Fibroblast of lung (primary cell): ENCODE data around the gene ABHD10. TPM values are rescaled to one million over a fixed set of nuclear protein-coding genes. Genes with fewer than 3 reads are reported as not detected.

Experiments
- DNase-seq, 2 donors: peaks; one replicate each; pipeline versions ENCODE4 v3.0.0 to v3.0.0-alpha.2; 2010; ENCODE audit warnings: low read depth in 2 of 2
- H2AFZ ChIP-seq: 2 replicates; pipeline ENCODE4 v1.5.1; 2012; ENCODE audit warnings: low read length, control low read depth, inconsistent platforms
- H3K27ac ChIP-seq: 2 replicates; pipeline ENCODE4 v1.5.1; 2011; ENCODE audit warnings: low read length, control low read depth; ENCODE audit not compliant: insufficient read depth
- H3K27me3 ChIP-seq: 2 replicates; pipeline ENCODE4 v1.5.1; 2011; ENCODE audit warnings: mild to moderate bottlenecking, low read length; ENCODE audit not compliant: control insufficient read depth, insufficient read depth
- H3K36me3 ChIP-seq: 2 replicates; pipeline ENCODE4 v1.5.1; 2011; ENCODE audit warnings: low read length; ENCODE audit not compliant: control insufficient read depth, insufficient read depth
- H3K4me1 ChIP-seq: 2 replicates; pipeline ENCODE4 v1.5.1; 2011; ENCODE audit warnings: low read length; ENCODE audit not compliant: control insufficient read depth, insufficient read depth; ENCODE audit errors: extremely low read depth
- H3K4me2 ChIP-seq: 2 replicates; pipeline ENCODE4 v1.5.1; 2011; ENCODE audit warnings: low read length, control low read depth; ENCODE audit not compliant: insufficient read depth; ENCODE audit errors: extremely low read depth
- H3K4me3 ChIP-seq, 4 experiments: fragments of 200-600 bp in 1 of 4; sonication (generic) in 1 of 4; replicated peaks in 1 of 4; 2 replicates each; pipeline ENCODE4 v1.5.1; 2011 to 2016; ENCODE audit warnings: low read length in 4 of 4, low read depth in 3 of 4, mild to moderate bottlenecking in 3 of 4, control low read depth in 2 of 4, inconsistent platforms in 1 of 4, mixed read lengths in 1 of 4; ENCODE audit not compliant: insufficient read depth in 1 of 4; ENCODE audit errors: control extremely low read depth in 1 of 4
- H3K79me2 ChIP-seq: 2 replicates; pipeline ENCODE4 v1.5.1; 2012; ENCODE audit warnings: mild to moderate bottlenecking, low read length, inconsistent platforms; ENCODE audit not compliant: control insufficient read depth, insufficient read depth
- H3K9ac ChIP-seq: 2 replicates; pipeline ENCODE4 v1.5.1; 2011; ENCODE audit warnings: mild to moderate bottlenecking, low read length, control low read depth; ENCODE audit not compliant: insufficient read depth
- H3K9me3 ChIP-seq: 2 replicates; pipeline ENCODE4 v1.5.1; 2012; ENCODE audit warnings: low read depth, low read length; ENCODE audit not compliant: control insufficient read depth, insufficient read depth
- H4K20me1 ChIP-seq: 2 replicates; pipeline ENCODE4 v1.5.1; 2011; ENCODE audit warnings: low read length; ENCODE audit not compliant: control insufficient read depth, insufficient read depth; ENCODE audit errors: extremely low read depth
- EZH2 ChIP-seq: IDR thresholded peaks from 2 replicates; pipeline ENCODE4 v1.5.1; 2012; ENCODE audit warnings: low read length, control low read depth, mild to moderate bottlenecking; ENCODE audit errors: missing control alignments
- polyA plus RNA-seq, 2 donors: library from polyadenylated mRNA; depleted of rRNA in 1 of 2; stranded (reverse) in 1 of 2; unstranded in 1 of 2; fragments of >200 nt; gene quantifications; 2 replicates each; pipeline ENCODE4 v1.2.1, GENCODE V29; 2011 to 2012; ENCODE audit warnings: missing spikeins in 1 of 2
- total RNA-seq: library from RNA; depleted of rRNA; stranded (reverse); fragments of >200 nt; gene quantifications from 2 replicates; pipeline ENCODE4 v1.2.1, GENCODE V29; 2014
- TF ChIP-seq, protein P1 (sequence below), 2 donors: IDR thresholded peaks in 1 of 2; conservative IDR thresholded peaks in 1 of 2; 1 replicate in 1 of 2; 2 replicates in 1 of 2; pipeline ENCODE4 v1.5.1; 2011 to 2012; ENCODE audit warnings: low read length in 2 of 2, control low read depth in 1 of 2, inconsistent platforms in 1 of 2, low read depth in 1 of 2, mild to moderate bottlenecking in 1 of 2

Gene ABHD10
- total and polyA plus RNA-seq, 2 donors (not counting 1 experiment from before 2014, with no cell fraction given): 29.8 to 48.6 TPM

DNA sequence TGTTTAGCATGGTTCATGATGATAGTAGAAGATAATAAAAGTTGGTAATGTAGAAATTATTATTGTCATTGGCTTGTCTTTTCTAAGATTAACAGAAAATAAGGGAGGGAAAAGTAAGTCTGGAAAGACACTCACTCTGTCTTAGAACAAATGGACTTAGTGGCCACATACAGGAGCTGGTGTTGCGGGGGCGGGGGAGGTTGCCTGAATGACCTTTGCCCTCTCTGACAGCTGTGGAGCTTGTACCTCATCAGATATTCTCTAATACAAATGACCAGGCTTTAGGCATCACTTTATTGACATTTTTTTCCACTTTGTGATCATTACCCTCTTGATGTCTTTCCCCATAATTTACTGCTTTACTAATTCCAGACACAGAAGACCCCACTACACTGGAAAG lies 25.8 kb downstream of the ABHD10 start:
- Histone ChIP-seq H3K9ac (no peak overlapping the region), H2AFZ (no peak overlapping the region), H4K20me1 (no peaks in the 10 kb centered on the region), H3K4me1 (no peaks in the 10 kb centered on the region), H3K27me3 (no peaks in the 10 kb centered on the region), H3K79me2 (no peaks in the 10 kb centered on the region), H3K4me3 (no peak overlapping the region), H3K9me3 (no peaks in the 10 kb centered on the region), H3K27ac (no peak overlapping the region), H3K36me3 (no peaks in the 10 kb centered on the region), H3K4me2 (no peak overlapping the region)
- DNase-seq: no peak
- TF ChIP-seq EZH2: no peak
- TF ChIP-seq, protein P1, sequence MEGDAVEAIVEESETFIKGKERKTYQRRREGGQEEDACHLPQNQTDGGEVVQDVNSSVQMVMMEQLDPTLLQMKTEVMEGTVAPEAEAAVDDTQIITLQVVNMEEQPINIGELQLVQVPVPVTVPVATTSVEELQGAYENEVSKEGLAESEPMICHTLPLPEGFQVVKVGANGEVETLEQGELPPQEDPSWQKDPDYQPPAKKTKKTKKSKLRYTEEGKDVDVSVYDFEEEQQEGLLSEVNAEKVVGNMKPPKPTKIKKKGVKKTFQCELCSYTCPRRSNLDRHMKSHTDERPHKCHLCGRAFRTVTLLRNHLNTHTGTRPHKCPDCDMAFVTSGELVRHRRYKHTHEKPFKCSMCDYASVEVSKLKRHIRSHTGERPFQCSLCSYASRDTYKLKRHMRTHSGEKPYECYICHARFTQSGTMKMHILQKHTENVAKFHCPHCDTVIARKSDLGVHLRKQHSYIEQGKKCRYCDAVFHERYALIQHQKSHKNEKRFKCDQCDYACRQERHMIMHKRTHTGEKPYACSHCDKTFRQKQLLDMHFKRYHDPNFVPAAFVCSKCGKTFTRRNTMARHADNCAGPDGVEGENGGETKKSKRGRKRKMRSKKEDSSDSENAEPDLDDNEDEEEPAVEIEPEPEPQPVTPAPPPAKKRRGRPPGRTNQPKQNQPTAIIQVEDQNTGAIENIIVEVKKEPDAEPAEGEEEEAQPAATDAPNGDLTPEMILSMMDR (conservative IDR thresholded peaks at IDR 0.05 in 1 of 2, IDR thresholded peaks at IDR 0.05 in 1 of 2; ENCODE audit: low read depth in 1 of 2, low read length in 2 of 2): no peak

DNA sequence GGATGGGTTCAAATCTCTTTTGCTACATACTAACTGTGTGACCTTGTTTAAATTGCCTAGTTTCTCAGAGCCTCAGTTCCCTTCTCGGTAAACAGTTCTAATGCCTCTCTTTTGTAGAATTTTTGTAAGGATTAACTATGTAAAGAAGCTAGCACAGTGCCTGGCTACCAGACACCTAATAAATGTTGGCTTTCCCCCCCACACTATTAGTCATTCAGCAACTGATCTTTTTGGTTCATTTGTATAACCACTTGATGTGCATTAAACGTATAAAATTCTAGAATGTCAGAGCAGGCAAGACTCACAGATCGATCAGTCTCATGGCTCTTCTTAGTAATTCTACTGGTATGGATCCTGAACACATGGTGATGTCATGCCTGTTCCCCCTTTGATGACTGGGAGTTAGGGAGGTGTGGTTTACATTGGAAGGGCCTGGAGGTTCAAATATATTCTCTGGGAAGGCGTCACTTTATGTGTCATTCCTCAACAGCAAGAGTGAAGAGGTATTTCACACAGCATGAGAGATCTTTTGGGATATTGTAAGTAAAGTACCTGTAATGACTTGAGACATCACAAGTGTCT lies 26.4 kb downstream of the ABHD10 start:
- H3K4me2 ChIP-seq: no peak overlapping the region
- H3K36me3 ChIP-seq: no peaks in the 10 kb centered on the region
- no peaks in the 10 kb centered on the region for H3K4me1 ChIP-seq
- H3K4me3 ChIP-seq: no peak overlapping the region
- H3K9me3 ChIP-seq: no peaks in the 10 kb centered on the region
- H3K79me2 ChIP-seq: no peaks in the 10 kb centered on the region
- H3K9ac ChIP-seq: no peak overlapping the region
- H4K20me1 ChIP-seq: no peaks in the 10 kb centered on the region
- H3K27me3 ChIP-seq: no peaks in the 10 kb centered on the region
- DNase-seq: peak; percentile 11 to 73
- TF ChIP-seq, protein P1 (conservative IDR thresholded peaks at IDR 0.05 in 1 of 2, IDR thresholded peaks at IDR 0.05 in 1 of 2; ENCODE audit: low read depth in 1 of 2, low read length in 2 of 2): no peak
- TF ChIP-seq EZH2: no peak
- H3K27ac ChIP-seq: no peak overlapping the region
- no peak overlapping the region for H2AFZ ChIP-seq

DNA sequence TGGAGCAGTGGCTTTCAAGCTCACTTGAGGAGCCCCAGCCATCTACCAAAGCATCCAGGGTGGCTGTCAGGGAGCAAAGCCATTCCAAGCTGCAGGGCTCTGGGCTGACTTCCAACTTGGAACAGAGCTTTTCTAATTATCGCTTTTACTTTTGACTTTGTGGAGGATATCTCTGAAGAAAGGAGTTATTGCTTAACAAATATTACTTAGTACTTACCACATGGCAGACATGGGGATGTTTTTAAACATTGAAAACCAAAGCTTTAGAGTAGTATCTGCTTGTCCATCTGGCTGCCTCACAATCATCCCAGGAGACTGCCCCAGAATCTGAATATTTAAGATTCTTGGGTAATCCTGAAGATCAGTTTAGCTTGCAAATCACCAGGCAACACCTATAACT lies 28.8 kb downstream of the ABHD10 start:
- H3K79me2 ChIP-seq: no peaks in the 10 kb centered on the region
- no peaks in the 10 kb centered on the region for H4K20me1 ChIP-seq
- no peak overlapping the region for H3K9ac ChIP-seq
- no peaks in the 10 kb centered on the region for H3K36me3 ChIP-seq
- no peak overlapping the region for H3K4me2 ChIP-seq
- no peak overlapping the region for H3K4me3 ChIP-seq
- H2AFZ ChIP-seq: no peak overlapping the region
- H3K27me3 ChIP-seq: no peaks in the 10 kb centered on the region
- no peaks in the 10 kb centered on the region for H3K4me1 ChIP-seq
- no peak for TF ChIP-seq EZH2
- TF ChIP-seq, protein P1 (conservative IDR thresholded peaks at IDR 0.05 in 1 of 2, IDR thresholded peaks at IDR 0.05 in 1 of 2; ENCODE audit: low read depth in 1 of 2, low read length in 2 of 2): no peak
- H3K27ac ChIP-seq: no peak overlapping the region
- H3K9me3 ChIP-seq: no peaks in the 10 kb centered on the region
- peak in 1 of 2 donors; percentile 54 for DNase-seq
